HepG2 (cell line): ENCODE measurements around the gene ARHGAP45.

Experiments used
- HNF4G ChIP-seq, 2 experiments: sonication (generic) in 1 of 2; formaldehyde crosslinking in 1 of 2; IDR thresholded peaks; 2 replicates each; pipeline versions ENCODE4 v1.4.0 to v1.6.1; 2011 to 2020; ENCODE audit warnings: borderline replicate concordance in 2 of 2, low read depth in 2 of 2, mild to moderate bottlenecking in 2 of 2, low read length in 1 of 2, missing genetic modification reagents in 1 of 2, moderate library complexity in 1 of 2
- MAFG ChIP-seq: sonication (generic); formaldehyde crosslinking; IDR thresholded peaks from 2 replicates; pipeline ENCODE4 v1.5.1; 2020; ENCODE audit warnings: mild to moderate bottlenecking, missing genetic modification reagents
- TF ChIP-seq, protein P1 (sequence below): sonication (generic); formaldehyde crosslinking; IDR thresholded peaks from 2 replicates; pipeline ENCODE4 v1.5.0; 2020; ENCODE audit warnings: mild to moderate bottlenecking, missing genetic modification reagents, moderate library complexity

DNA sequence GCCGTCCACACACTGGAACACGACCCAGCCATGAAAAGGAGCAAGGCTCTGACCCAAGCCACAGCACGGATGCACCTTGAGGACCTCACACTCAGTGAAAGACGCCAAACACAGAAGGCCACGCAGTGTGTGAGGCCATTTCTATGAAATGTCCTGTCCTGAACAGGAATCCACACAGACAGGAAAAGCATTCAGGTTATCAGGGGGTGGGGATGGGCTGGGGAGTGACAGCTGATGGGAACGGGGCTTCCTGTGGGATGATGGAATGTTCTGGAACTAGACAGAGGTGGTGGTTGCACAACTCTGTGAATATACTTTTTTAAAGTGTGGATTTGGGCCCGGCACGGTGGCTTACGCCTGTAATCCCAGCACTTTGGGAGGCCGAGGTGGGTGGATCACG lies 67.5 kb downstream of the ARHGAP45 start:
- TF ChIP-seq HNF4G (IDR thresholded peaks at IDR 0.05; ENCODE audit: borderline replicate concordance, low read depth, low read length) (no peak), HNF4G (CRISPR knock-in tag; IDR thresholded peaks at IDR 0.05; ENCODE audit: borderline replicate concordance, low read depth) (no peak), MAFG (no peak)
- TF ChIP-seq, protein P1, sequence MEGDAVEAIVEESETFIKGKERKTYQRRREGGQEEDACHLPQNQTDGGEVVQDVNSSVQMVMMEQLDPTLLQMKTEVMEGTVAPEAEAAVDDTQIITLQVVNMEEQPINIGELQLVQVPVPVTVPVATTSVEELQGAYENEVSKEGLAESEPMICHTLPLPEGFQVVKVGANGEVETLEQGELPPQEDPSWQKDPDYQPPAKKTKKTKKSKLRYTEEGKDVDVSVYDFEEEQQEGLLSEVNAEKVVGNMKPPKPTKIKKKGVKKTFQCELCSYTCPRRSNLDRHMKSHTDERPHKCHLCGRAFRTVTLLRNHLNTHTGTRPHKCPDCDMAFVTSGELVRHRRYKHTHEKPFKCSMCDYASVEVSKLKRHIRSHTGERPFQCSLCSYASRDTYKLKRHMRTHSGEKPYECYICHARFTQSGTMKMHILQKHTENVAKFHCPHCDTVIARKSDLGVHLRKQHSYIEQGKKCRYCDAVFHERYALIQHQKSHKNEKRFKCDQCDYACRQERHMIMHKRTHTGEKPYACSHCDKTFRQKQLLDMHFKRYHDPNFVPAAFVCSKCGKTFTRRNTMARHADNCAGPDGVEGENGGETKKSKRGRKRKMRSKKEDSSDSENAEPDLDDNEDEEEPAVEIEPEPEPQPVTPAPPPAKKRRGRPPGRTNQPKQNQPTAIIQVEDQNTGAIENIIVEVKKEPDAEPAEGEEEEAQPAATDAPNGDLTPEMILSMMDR, result no peak
